ENCODE data around the gene TP53I13.

GRCh38 chr17:29603109-29603674, 34.7 kb downstream of the TP53I13 start:
- TF ChIP-seq GATA2 (IDR thresholded peaks at IDR 0.05; ENCODE audit: low read depth, low read length) (no peak), GATA3 (IDR thresholded peaks at IDR 0.05; ENCODE audit: low read depth, low read length) (no peak)
